Measurements from ENCODE around the gene HORMAD2.

DNA sequence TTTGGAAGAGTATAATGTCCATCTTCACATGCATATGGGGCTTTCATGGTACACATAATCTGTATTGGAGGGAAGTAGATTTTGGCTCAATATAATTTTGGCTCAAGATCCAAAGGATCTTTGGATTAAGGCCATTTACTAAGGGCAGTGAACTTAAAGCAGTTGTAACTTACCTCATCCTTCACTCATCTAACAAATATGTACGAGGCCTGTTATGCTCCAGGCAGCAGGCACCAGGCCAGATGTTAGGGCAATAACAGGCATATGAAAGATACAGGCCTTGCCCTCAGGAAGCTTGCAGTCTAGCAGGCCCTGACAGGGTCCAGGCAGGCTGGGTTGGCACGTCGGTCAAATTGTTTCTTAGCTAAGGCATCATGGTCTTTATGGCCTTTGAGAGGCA lies 121.7 kb downstream of the HORMAD2 start:
- TF ChIP-seq, protein P1, sequence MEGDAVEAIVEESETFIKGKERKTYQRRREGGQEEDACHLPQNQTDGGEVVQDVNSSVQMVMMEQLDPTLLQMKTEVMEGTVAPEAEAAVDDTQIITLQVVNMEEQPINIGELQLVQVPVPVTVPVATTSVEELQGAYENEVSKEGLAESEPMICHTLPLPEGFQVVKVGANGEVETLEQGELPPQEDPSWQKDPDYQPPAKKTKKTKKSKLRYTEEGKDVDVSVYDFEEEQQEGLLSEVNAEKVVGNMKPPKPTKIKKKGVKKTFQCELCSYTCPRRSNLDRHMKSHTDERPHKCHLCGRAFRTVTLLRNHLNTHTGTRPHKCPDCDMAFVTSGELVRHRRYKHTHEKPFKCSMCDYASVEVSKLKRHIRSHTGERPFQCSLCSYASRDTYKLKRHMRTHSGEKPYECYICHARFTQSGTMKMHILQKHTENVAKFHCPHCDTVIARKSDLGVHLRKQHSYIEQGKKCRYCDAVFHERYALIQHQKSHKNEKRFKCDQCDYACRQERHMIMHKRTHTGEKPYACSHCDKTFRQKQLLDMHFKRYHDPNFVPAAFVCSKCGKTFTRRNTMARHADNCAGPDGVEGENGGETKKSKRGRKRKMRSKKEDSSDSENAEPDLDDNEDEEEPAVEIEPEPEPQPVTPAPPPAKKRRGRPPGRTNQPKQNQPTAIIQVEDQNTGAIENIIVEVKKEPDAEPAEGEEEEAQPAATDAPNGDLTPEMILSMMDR (conservative IDR thresholded peaks at IDR 0.05 in 1 of 2, IDR thresholded peaks at IDR 0.05 in 1 of 2; ENCODE audit: extremely low read depth in 1 of 2, insufficient read depth in 1 of 2, low read depth in 1 of 2, low read length in 2 of 2) = no peak
- no peak for TF ChIP-seq EZH2 (IDR thresholded peaks at IDR 0.05; ENCODE audit: borderline replicate concordance, low read length)
